ENCODE results near the gene RAB36. TPM values are rescaled to one million over a fixed set of nuclear protein-coding genes. Genes with fewer than 3 reads are reported as not detected.

The RAB36 gene
- total and polyA plus RNA-seq, 7 experiments from 2014 or later, result 0.10 to 1.2 (median 0.40) TPM

DNA sequence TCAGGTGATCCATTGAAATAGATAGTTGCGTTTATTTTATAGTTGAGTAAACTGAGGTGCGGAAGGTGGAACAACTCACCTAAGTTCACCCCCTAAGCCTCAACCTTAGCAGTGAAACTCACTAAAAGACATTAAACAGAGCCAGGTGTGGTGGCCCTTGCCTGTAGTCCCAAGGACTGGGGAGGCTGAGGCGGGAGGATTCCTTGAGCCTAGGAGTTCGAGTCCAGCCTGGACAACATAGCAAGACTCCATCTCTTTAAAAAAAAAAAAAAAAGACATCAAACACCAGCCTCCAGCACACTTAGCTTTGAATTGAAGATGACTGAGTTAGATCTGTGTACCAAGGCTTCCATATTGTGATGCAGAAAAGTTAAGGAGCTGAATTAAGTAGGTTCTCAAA lies 845 bp upstream of the RAB36 start:
- intact Hi-C loops (cut with micrococcal nuclease), result loop anchor here in 1 of 2 donors (5.0 kb wide), 2 partner anchors 748 to 1407 kb away; partner anchors contain the start of genes MIF and YPEL1
- DNase-seq (no peak), ATAC-seq (no peak)
- H3K9me3 Mint-ChIP-seq, result peaks cover 0 to 2% (median 0%) of the 10 kb centered on the region in 11 donors
- Histone ChIP-seq H3K4me3 (ENCODE audit: low read length) (peak overlapping the region; percentile 25), H3K27ac (ENCODE audit: low read depth, low read length) (peak overlapping the region; percentile 78), H3K9me3 (ENCODE audit: control insufficient read depth in 2 of 3, low read length in 3 of 3) (no peaks in the 10 kb centered on the region), H3K4me1 (ENCODE audit: control insufficient read depth in 2 of 2, insufficient read depth in 2 of 2, low read length in 2 of 2) (peaks cover 43 to 45% of the 10 kb centered on the region in 2 donors), H3K36me3 (ENCODE audit: control insufficient read depth in 2 of 3, insufficient read depth in 3 of 3, low read length in 3 of 3) (no peaks in the 10 kb centered on the region), H3K27me3 (ENCODE audit: control insufficient read depth in 2 of 2, insufficient read depth in 2 of 2, low read length in 2 of 2) (no peaks in the 10 kb centered on the region)
- POLR2A ChIA-PET, result interaction anchor here (0.6 to 1.0 kb wide), 2 partner anchors 8 to 242 kb away, joined by 3 to 6 read pairs; no protein-coding TSS in a partner anchor
- CTCF ChIA-PET, result interaction anchor here (1.2 to 1.9 kb wide), 3 partner anchors 30 to 35 kb away, joined by 3 to 5 read pairs (median 3); partner anchors contain the start of gene BCR
- H3K27ac Mint-ChIP-seq, result peak overlapping the region; percentile 73 to 96 (median 93)
- H3K36me3 Mint-ChIP-seq, result no peaks in the 10 kb centered on the region
- H3K4me1 Mint-ChIP-seq, result peaks cover 27 to 66% (median 54%) of the 10 kb centered on the region in 7 donors
- peak overlapping the region in 9 of 10 donors; percentile 72 to 84 (median 83) for H3K4me3 Mint-ChIP-seq
- H3K27me3 Mint-ChIP-seq, result peaks cover 0 to 14% (median 0%) of the 10 kb centered on the region in 5 donors

- Mint-ChIP-seq H3K27me3 (peaks cover 0 to 20% (median 0%) of the 10 kb centered on the region in 5 donors), H3K4me1 (peaks cover 27 to 55% (median 45%) of the 10 kb centered on the region in 7 donors), H3K9me3 (peaks cover 0 to 2% (median 0%) of the 10 kb centered on the region in 11 donors), H3K4me3 (peak overlapping the region in 8 of 10 donors; percentile 28 to 84 (median 76)), H3K36me3 (no peaks in the 10 kb centered on the region), H3K27ac (peak overlapping the region; percentile 4 to 96 (median 93))
- no peaks in the 10 kb centered on the region for H3K36me3 ChIP-seq (ENCODE audit: control insufficient read depth in 2 of 3, insufficient read depth in 3 of 3, low read length in 3 of 3)
- H3K27me3 ChIP-seq (ENCODE audit: control insufficient read depth in 2 of 2, insufficient read depth in 2 of 2, low read length in 2 of 2), result no peaks in the 10 kb centered on the region
- H3K4me3 ChIP-seq (ENCODE audit: low read length), result no peak overlapping the region
- H3K9me3 ChIP-seq (ENCODE audit: control insufficient read depth in 2 of 3, low read length in 3 of 3), result no peaks in the 10 kb centered on the region
- POLR2A ChIA-PET, result interaction anchor here (0.6 kb wide), 1 partner anchor 123 kb away, joined by 3 read pairs; no protein-coding TSS in a partner anchor
- ATAC-seq (no peak), DNase-seq (no peak)
- CTCF ChIA-PET, result interaction anchor here (1.0 kb wide), 1 partner anchor 136 kb away, joined by 5 read pairs; no protein-coding TSS in a partner anchor
- intact Hi-C loops (cut with micrococcal nuclease), result loop anchor here (1.0 to 2.0 kb wide), 2 partner anchors 29 to 76 kb away; partner anchors contain the start of gene GNAZ (in 1 of the 2)
- peaks cover 31 to 39% of the 10 kb centered on the region in 2 donors for H3K4me1 ChIP-seq (ENCODE audit: control insufficient read depth in 2 of 2, insufficient read depth in 2 of 2, low read length in 2 of 2)
- H3K27ac ChIP-seq (ENCODE audit: low read depth, low read length), result peak overlapping the region; percentile 78
These were observed 697 bp downstream of the RAB36 start for GRCh38 chr22:23145878-23146470.

- peak overlapping the region; percentile 27 for H3K27ac ChIP-seq (ENCODE audit: low read depth, low read length)
- DNase-seq (no peak), ATAC-seq (no peak)
- H3K4me3 Mint-ChIP-seq, result peak overlapping the region in 4 of 10 donors; percentile 18 to 75 (median 26)
- intact Hi-C loops (cut with micrococcal nuclease), result loop anchor here in 1 of 2 donors (2.0 kb wide), 1 partner anchor 28 kb away; no protein-coding TSS in a partner anchor
- H3K4me1 Mint-ChIP-seq, result peaks cover 23 to 49% (median 39%) of the 10 kb centered on the region in 7 donors
- peak overlapping the region; percentile 4 to 96 (median 93) for H3K27ac Mint-ChIP-seq
- H3K4me3 ChIP-seq (ENCODE audit: low read length), result no peak overlapping the region
- POLR2A ChIA-PET, result no interaction called here
- CTCF ChIA-PET, result interaction anchor here (0.6 to 1.0 kb wide), 2 partner anchors 136 to 186 kb away, joined by 5 read pairs; no protein-coding TSS in a partner anchor
- no peaks in the 10 kb centered on the region for H3K36me3 Mint-ChIP-seq
- no peaks in the 10 kb centered on the region for H3K36me3 ChIP-seq (ENCODE audit: control insufficient read depth in 2 of 3, insufficient read depth in 3 of 3, low read length in 3 of 3)
- H3K27me3 Mint-ChIP-seq, result peaks cover 0 to 20% (median 0%) of the 10 kb centered on the region in 5 donors
- peaks cover 0 to 2% (median 0%) of the 10 kb centered on the region in 11 donors for H3K9me3 Mint-ChIP-seq
- peaks cover 27 to 34% of the 10 kb centered on the region in 2 donors for H3K4me1 ChIP-seq (ENCODE audit: control insufficient read depth in 2 of 2, insufficient read depth in 2 of 2, low read length in 2 of 2)
- H3K27me3 ChIP-seq (ENCODE audit: control insufficient read depth in 2 of 2, insufficient read depth in 2 of 2, low read length in 2 of 2), result no peaks in the 10 kb centered on the region
- H3K9me3 ChIP-seq (ENCODE audit: control insufficient read depth in 2 of 3, low read length in 3 of 3), result no peaks in the 10 kb centered on the region
These were observed 1.4 kb downstream of the RAB36 start for GRCh38 chr22:23146478-23147205.

DNA sequence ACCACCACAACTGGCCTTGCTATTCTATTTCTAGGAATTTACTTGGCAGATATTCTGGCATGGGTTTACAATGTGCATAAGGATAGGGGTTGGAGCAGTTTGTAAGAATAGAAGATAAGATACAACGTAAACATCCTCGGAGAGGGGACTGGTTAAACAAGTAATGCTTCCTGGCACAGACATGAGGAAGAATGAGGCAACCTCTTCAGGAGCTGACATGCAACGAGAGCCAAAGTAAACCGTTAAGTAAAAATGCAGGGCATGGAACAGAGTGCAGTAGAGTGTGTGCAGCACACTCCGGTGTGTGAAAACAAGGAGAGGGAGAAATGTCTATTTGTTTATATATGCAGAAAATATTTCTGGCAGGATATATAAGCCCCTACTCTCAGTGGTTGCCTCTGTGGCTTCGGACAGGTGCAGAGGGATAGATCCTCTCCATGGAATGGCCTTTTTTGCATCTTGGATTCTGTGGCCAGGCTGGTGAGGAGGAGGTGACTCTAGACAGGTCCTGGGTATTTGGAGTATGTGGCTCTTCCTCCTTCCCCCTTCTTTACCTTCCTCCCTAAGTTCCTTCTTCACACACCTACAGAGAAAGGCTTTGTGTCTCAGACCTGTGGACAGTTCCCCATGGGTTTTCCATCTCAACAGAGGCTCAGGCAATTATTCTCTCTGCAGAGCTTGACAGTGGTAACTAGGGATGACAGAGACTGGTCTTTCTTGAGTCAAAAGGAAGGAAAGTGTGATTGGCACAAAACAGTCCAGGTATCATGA lies 2.5 kb downstream of the RAB36 start:
- Histone ChIP-seq H3K4me1 (ENCODE audit: control insufficient read depth in 2 of 2, insufficient read depth in 2 of 2, low read length in 2 of 2) (peaks cover 17 to 25% of the 10 kb centered on the region in 2 donors), H3K9me3 (ENCODE audit: control insufficient read depth in 2 of 3, low read length in 3 of 3) (no peaks in the 10 kb centered on the region), H3K4me3 (ENCODE audit: low read length) (no peak overlapping the region), H3K27me3 (ENCODE audit: control insufficient read depth in 2 of 2, insufficient read depth in 2 of 2, low read length in 2 of 2) (no peaks in the 10 kb centered on the region), H3K27ac (ENCODE audit: low read depth, low read length) (no peak overlapping the region), H3K36me3 (ENCODE audit: control insufficient read depth in 2 of 3, insufficient read depth in 3 of 3, low read length in 3 of 3) (no peaks in the 10 kb centered on the region)
- ChIA-PET CTCF (interaction anchor here (1.2 kb wide), 1 partner anchor 91 kb away, joined by 3 read pairs; no protein-coding TSS in a partner anchor), POLR2A (no interaction called here)
- intact Hi-C loops (cut with micrococcal nuclease), result loop anchor here in 1 of 2 donors (2.0 kb wide), 1 partner anchor 27 kb away; no protein-coding TSS in a partner anchor
- Mint-ChIP-seq H3K9me3 (peaks cover 0 to 2% (median 0%) of the 10 kb centered on the region in 11 donors), H3K36me3 (no peaks in the 10 kb centered on the region), H3K27ac (peak overlapping the region in 7 of 9 donors; percentile 4 to 96 (median 58)), H3K4me3 (no peak overlapping the region), H3K4me1 (peaks cover 18 to 40% (median 31%) of the 10 kb centered on the region in 7 donors), H3K27me3 (peaks cover 0 to 20% (median 0%) of the 10 kb centered on the region in 5 donors)
- ATAC-seq (no peak), DNase-seq (no peak)

DNA sequence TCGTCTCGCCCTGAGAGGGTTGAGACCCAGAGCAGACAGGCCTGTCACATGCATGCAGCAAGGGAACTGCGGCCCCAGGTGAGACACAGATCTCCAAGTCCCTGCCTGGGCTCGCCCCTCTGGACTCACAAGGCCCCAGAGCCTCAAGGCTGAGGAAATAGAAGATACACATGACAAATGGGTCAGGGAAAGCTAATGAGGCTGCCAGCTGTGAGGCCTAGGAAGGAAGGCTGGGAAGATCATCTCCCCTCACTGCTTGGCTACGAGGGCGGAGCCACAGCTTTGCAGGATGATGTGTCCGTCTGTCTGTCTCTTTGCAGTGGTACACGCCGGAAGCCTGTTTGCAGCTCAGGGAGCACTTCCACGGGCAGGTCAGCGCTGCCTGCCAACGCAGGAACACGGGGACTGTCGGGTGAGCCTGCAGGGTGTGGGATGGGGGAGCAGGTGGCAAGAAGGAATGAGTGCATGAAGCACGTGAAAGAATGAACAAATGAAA lies 4.5 kb downstream of the RAB36 start:
- ATAC-seq, result no peak

More for the DNA sequence above, 4.5 kb downstream of the RAB36 start:
- peak overlapping the region in 3 of 9 donors; percentile 58 to 62 (median 58) for H3K27ac Mint-ChIP-seq
- H3K4me3 ChIP-seq (ENCODE audit: low read length), result no peak overlapping the region
- H3K36me3 ChIP-seq (ENCODE audit: control insufficient read depth in 2 of 3, insufficient read depth in 3 of 3, low read length in 3 of 3), result no peaks in the 10 kb centered on the region
- intact Hi-C loops (cut with micrococcal nuclease), result no loop called here
- H3K4me1 Mint-ChIP-seq, result peaks cover 20 to 34% (median 22%) of the 10 kb centered on the region in 7 donors
- H3K27me3 ChIP-seq (ENCODE audit: control insufficient read depth in 2 of 2, insufficient read depth in 2 of 2, low read length in 2 of 2), result no peaks in the 10 kb centered on the region
- H3K4me1 ChIP-seq (ENCODE audit: control insufficient read depth in 2 of 2, insufficient read depth in 2 of 2, low read length in 2 of 2), result peaks cover under 1 to 18% of the 10 kb centered on the region in 2 donors
- H3K36me3 Mint-ChIP-seq, result no peaks in the 10 kb centered on the region
- H3K9me3 ChIP-seq (ENCODE audit: control insufficient read depth in 2 of 3, low read length in 3 of 3), result no peaks in the 10 kb centered on the region
- POLR2A ChIA-PET, result interaction anchor here (1.1 kb wide), 1 partner anchor 12 kb away, joined by 4 read pairs; no protein-coding TSS in a partner anchor
- CTCF ChIA-PET, result interaction anchor here (0.6 kb wide), 1 partner anchor 190 kb away, joined by 5 read pairs; no protein-coding TSS in a partner anchor
- DNase-seq, result no peak
- no peak overlapping the region for H3K27ac ChIP-seq (ENCODE audit: low read depth, low read length)
- peaks cover 0 to 17% (median 0%) of the 10 kb centered on the region in 5 donors for H3K27me3 Mint-ChIP-seq
- H3K9me3 Mint-ChIP-seq, result no peaks in the 10 kb centered on the region
- H3K4me3 Mint-ChIP-seq, result no peak overlapping the region
